HG03060 (cell line): ENCODE data around the gene GALNT7.
"Not testable (repeated sequence)": the region's sequence is repeated elsewhere in the genome, so short reads cannot be mapped to it uniquely, and the experiment has no call there.

Experiments
- ATAC-seq: cut with Tn5 transposase; IDR thresholded peaks from one replicate; pipeline ENCODE4 v1.9.1; 2021; ENCODE audit warnings: low read depth, moderate number of reproducible peaks; ENCODE audit not compliant: unreplicated experiment

Gene GALNT7

GRCh38 chr4:173192375-173193162, 24.0 kb downstream of the GALNT7 start:
- ATAC-seq, result no peak

- ATAC-seq, result no peak
These were observed 25.5 kb downstream of the GALNT7 start for GRCh38 chr4:173194157-173194556.

GRCh38 chr4:173195109-173195508, 26.5 kb downstream of the GALNT7 start:
- ATAC-seq, result no peak

DNA sequence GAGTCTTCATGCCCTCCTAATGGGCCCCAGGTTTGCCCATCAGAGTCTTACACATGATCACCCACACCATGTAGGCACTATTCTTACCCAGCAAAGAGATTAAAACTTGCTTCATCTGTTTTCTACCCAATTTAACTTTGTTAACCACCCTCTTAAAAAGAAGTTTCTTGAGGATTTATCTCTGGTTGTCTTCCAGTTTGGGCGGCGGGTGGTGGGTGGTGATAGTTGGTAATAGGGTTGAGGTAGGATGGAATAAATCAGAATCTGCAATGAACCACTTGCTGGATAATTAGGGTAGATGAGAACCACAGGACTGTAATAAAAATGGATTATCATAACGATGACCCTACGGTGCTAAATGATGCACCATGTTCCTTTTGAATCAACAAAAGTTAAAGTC, 30.9 kb downstream of the GALNT7 start:
- ATAC-seq, result no peak

GRCh38 chr4:173200103-173200884, 31.7 kb downstream of the GALNT7 start:
- ATAC-seq, result no peak

GRCh38 chr4:173202395-173202794, 33.8 kb downstream of the GALNT7 start:
- no peak for ATAC-seq

- no peak for ATAC-seq
These were observed 37.0 kb downstream of the GALNT7 start for GRCh38 chr4:173205656-173206055.

DNA sequence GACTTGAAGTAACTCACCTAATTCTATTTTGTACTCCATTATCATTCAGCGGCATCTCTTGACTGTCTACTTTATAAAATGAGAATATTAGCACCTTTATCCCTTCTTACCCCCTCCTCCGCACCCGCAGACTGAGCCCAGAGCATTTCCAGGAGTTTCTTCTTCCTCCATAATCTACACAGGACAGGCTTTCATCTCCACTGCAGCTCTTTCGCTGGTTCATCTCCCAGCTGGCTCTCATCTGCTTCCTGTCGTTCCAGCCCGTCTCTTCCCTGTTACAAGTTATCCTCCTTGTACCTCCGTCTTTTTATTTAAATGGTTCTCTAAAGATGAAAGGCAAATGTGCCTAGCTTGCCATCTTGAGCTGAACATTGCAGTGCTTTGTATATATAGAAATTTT, 39.8 kb downstream of the GALNT7 start:
- ATAC-seq, result no peak

GRCh38 chr4:173211222-173211621, 42.6 kb downstream of the GALNT7 start:
- ATAC-seq, result no peak

- ATAC-seq, result no peak
These were observed 43.2 kb downstream of the GALNT7 start for GRCh38 chr4:173211838-173212237.

DNA sequence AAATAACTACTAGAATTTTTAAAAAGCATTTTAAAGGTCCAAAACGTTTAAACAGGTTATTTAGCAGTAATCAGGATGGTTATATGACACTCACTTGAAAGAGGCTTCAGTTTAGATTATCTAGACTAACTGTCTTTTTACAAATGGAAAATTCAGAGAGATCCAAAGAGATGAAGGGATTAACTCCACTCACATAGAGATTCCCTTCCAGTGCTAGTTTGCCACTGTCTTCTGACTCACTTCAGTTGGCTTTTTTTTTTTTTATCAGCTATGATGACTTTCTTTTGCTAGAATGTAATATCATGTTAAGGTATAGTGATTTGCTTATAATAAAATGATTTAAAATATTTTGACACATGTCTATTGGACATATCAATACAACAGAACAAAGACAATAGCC, 43.8 kb downstream of the GALNT7 start:
- no peak for ATAC-seq

GRCh38 chr4:173213296-173213695, 44.7 kb downstream of the GALNT7 start:
- no peak for ATAC-seq

DNA sequence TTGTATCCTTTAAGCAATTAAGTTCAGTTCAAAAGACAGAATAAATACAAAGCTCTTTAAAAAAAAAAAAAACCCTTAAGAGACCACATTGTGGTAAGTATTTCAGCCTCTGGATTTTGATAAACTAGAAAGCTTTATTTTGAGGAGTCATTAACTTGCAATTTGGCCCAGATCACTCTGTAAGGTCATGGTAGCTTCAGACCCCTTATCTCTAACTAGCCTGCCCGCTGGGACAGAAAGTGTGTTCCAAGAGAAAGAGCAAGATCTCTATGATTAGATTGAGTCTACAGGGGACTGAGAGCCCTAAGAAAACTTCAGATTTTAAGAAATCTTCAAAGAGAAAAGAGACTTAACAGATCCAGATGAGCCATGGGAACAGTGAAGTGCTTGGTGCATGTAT, 45.6 kb downstream of the GALNT7 start:
- ATAC-seq, result no peak

DNA sequence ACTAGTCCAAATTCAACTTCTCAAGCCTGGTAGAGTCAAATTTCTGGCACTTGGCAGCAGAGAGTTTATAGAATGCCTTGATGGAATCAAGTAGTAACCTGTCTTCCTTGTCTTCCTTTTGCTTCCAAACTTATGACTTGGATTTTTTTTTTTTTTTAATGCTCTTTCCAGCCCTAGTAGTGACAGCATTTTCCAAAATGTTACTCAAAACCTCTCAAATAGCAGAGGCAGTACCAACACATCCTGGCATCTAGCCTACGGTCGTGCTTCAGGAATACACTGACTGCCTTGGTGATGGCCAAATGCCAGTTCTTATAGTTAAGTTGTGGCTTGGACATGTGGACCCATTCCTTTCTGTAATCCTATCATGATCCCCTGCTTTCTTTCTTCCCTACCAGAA, 46.0 kb downstream of the GALNT7 start:
- no peak for ATAC-seq

DNA sequence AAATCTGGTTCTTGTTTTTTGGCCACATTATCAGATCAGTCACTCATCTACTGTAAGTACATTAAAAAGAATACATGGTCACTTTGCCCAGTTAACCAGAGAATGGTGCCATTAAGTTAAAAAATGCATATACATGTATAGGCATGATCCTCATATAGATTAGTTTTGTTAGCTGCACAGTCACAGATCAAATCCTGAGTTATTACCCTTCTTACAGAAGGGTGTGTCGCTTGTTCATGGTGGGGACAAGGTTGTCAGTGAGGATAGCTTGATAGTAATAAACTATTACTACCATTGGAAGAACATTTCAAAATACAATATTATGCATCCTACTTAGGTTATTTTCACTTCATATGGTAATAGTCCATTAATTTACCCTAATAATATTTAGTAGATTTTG, 48.5 kb downstream of the GALNT7 start:
- no peak for ATAC-seq

GRCh38 chr4:173217727-173218126, 49.1 kb downstream of the GALNT7 start:
- no peak for ATAC-seq

- ATAC-seq, result no peak
These were observed 50.0 kb downstream of the GALNT7 start for GRCh38 chr4:173218411-173219125.

DNA sequence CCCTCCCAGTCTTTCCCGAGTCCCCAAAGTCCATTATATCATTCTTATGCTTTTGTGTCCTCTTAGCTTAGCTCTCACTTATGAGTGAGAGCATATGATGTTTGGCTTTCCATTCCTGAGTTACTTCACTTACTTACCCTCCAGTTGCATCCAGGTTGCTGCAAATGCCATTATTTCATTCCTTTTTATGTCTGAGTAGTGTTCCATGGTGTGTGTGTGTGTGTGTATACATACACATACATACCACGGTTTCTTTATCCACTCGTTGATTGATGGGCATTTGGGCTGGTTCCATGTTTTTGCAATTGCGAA, 50.5 kb downstream of the GALNT7 start:
- ATAC-seq, result not testable (repeated sequence)

DNA sequence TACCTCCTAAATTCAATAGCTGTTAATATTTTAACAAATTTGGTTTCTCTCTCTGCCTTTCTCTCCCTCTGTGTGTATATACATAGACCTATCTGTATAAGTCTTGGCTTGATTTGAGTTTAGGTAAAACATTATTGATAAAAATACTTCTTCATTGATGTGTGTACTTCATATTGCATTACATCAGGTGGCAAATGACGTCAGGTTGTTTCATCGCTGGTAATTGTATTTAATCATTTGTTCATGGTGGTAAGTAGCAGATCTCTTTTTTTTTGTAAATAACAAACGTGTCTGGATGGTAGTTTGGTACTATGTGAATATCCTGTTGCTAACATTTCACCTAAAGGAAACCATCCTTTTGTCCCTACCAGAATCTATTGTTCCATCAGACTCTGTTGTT, 55.1 kb downstream of the GALNT7 start:
- no peak for ATAC-seq

GRCh38 chr4:173226401-173226888, 57.8 kb downstream of the GALNT7 start:
- ATAC-seq, result no peak

GRCh38 chr4:173227756-173228155, 59.1 kb downstream of the GALNT7 start:
- no peak for ATAC-seq
